Measurements from ENCODE around the gene ANKRD39.

DNA sequence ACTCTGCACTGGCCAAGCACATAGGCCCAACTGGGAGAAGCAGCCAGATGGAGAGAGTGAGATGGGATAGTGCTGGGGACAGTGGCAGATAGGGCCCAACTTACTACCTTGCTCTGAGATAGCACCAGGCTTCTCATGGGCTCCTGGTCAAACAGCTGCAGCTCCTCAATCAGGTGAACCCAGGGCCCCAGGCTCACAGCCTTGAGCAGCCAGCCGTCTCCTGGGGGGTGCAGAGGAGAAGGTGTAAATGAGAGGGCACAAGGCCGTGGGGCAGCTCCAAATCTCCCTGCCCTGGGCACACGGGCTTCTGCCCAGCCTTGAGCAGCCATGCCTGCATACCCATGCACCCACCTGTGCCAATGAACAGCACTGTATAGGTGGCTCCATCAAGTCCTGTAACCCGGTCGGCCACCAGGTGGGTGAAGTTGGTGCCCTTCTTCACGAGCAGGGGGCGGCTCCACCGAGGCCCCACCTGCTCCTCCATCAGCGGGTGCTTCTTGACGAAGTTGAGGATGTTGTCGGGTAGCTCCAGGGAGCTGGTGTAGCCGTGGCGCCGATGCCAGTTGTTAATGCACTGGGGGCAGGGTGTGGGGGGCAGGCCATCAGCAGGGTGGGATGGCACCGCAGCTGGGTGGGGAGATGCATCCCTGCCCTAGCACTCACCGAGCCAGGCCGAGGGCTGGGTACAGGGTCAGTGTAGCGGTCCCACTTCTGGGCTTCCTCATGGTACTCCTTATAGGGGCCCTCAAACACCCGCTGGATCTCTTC is 5.9 kb upstream of the ANKRD39 start:
- TF ChIP-seq, protein P1, sequence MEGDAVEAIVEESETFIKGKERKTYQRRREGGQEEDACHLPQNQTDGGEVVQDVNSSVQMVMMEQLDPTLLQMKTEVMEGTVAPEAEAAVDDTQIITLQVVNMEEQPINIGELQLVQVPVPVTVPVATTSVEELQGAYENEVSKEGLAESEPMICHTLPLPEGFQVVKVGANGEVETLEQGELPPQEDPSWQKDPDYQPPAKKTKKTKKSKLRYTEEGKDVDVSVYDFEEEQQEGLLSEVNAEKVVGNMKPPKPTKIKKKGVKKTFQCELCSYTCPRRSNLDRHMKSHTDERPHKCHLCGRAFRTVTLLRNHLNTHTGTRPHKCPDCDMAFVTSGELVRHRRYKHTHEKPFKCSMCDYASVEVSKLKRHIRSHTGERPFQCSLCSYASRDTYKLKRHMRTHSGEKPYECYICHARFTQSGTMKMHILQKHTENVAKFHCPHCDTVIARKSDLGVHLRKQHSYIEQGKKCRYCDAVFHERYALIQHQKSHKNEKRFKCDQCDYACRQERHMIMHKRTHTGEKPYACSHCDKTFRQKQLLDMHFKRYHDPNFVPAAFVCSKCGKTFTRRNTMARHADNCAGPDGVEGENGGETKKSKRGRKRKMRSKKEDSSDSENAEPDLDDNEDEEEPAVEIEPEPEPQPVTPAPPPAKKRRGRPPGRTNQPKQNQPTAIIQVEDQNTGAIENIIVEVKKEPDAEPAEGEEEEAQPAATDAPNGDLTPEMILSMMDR (conservative IDR thresholded peaks at IDR 0.05; ENCODE audit: low read depth, low read length): no peak
- TF ChIP-seq EZH2 (IDR thresholded peaks at IDR 0.05; ENCODE audit: borderline replicate concordance, low read depth, low read length, poor library complexity, severe bottlenecking): no peak

Measured in A673 (cell line).